Tibial nerve (tissue), 4 donors: ENCODE data around the gene KRT9. TPM values are rescaled to one million over a fixed set of nuclear protein-coding genes. Genes with fewer than 3 reads are reported as not detected.

Experiments used
- DNase-seq, 2 donors: peaks; one replicate each; pipeline ENCODE4 v3.0.0-alpha.2; 2019; ENCODE audit warnings: low spot score in 2 of 2
- H3K27ac ChIP-seq, 4 donors: fragments of 200-600 bp; sonication (generic) in 3 of 4; one replicate each; pipeline ENCODE4 v1.5.1; 2017 to 2019; ENCODE audit warnings: mild to moderate bottlenecking in 1 of 4
- H3K27me3 ChIP-seq, 2 donors: fragments of 200-600 bp; sonication (generic) in 1 of 2; one replicate each; pipeline versions ENCODE4 v1.5.1 to v1.6.0; 2017 to 2019
- H3K36me3 ChIP-seq, 3 donors: fragments of 200-600 bp; sonication (generic); one replicate each; pipeline ENCODE4 v1.5.1; 2018 to 2019
- H3K4me1 ChIP-seq, 4 donors: fragments of 200-600 bp; sonication (generic) in 3 of 4; one replicate each; pipeline ENCODE4 v1.5.1; 2017 to 2019
- H3K4me3 ChIP-seq, 4 donors: fragments of 200-600 bp; sonication (generic) in 3 of 4; one replicate each; pipeline ENCODE4 v1.5.1; 2017 to 2019; ENCODE audit warnings: mild to moderate bottlenecking in 1 of 4, moderate library complexity in 1 of 4
- H3K9me3 ChIP-seq, 4 donors: fragments of 200-600 bp; sonication (generic) in 3 of 4; one replicate each; pipeline ENCODE4 v1.5.1; 2017 to 2019
- CTCF ChIP-seq, 5 experiments: fragments of 200-600 bp in 3 of 5; fragments of 450-650 bp in 2 of 5; sonication (generic) in 3 of 5; IDR thresholded peaks; one replicate each; pipeline ENCODE4 v1.5.1; 2016 to 2019; ENCODE audit warnings: antibody characterized with exemption in 5 of 5, mild to moderate bottlenecking in 3 of 5, moderate library complexity in 2 of 5
- EP300 ChIP-seq, 2 donors: sonication (generic); formaldehyde crosslinking; IDR thresholded peaks; one replicate each; pipeline ENCODE4 v1.6.1; 2017; ENCODE audit warnings: antibody characterized with exemption in 2 of 2, mild to moderate bottlenecking in 1 of 2
- POLR2A ChIP-seq, 2 donors: fragments of 450-650 bp; IDR thresholded peaks; one replicate each; pipeline ENCODE4 v1.6.1; 2017; ENCODE audit warnings: antibody characterized with exemption in 2 of 2, mild to moderate bottlenecking in 2 of 2, moderate library complexity in 2 of 2
- WGBS, 2 donors: methylation state at CpG; one replicate each; pipeline ENCODE4 v1.1.5; 2018; 5-methylcytosine and 5-hydroxymethylcytosine counted together
- total RNA-seq, 4 donors: library from RNA; depleted of rRNA; stranded (reverse); fragments of >200 nt; gene quantifications; one replicate each; pipeline ENCODE4 v1.1.0, GENCODE V29; 2016

The KRT9 gene
- total RNA-seq, 4 donors from 2014 or later = not detected

- peaks cover 0 to 49% of the 10 kb centered on the region in 2 donors for H3K27me3 ChIP-seq
- no peak overlapping the region for H3K4me3 ChIP-seq
- no peak for DNase-seq
- no peaks in the 10 kb centered on the region for H3K9me3 ChIP-seq
- H3K4me1 ChIP-seq = peaks cover 0 to 47% (median 7%) of the 10 kb centered on the region in 4 donors
- H3K36me3 ChIP-seq = no peaks in the 10 kb centered on the region
- H3K27ac ChIP-seq = peak overlapping the region in 3 of 4 donors; percentile 62 to 74 (median 72)
- TF ChIP-seq CTCF (IDR thresholded peaks at IDR 0.05) (no peak), EP300 (IDR thresholded peaks at IDR 0.05) (peak in 1 of 2 donors; percentile 52), POLR2A (IDR thresholded peaks at IDR 0.05) (no peak)
- WGBS, 2 donors = 66 to 71% methylated on average over 8 of the region's 8 CpGs
Observed at GRCh38 chr17:41530062-41531048, 41.5 kb downstream of the KRT9 start.

- H3K4me1 ChIP-seq = peaks cover 0 to 47% (median 7%) of the 10 kb centered on the region in 4 donors
- TF ChIP-seq POLR2A (IDR thresholded peaks at IDR 0.05) (no peak), EP300 (IDR thresholded peaks at IDR 0.05) (no peak), CTCF (IDR thresholded peaks at IDR 0.05) (no peak)
- H3K9me3 ChIP-seq = no peaks in the 10 kb centered on the region
- H3K27me3 ChIP-seq = peaks cover 0 to 49% of the 10 kb centered on the region in 2 donors
- peak overlapping the region in 3 of 4 donors; percentile 62 to 74 (median 72) for H3K27ac ChIP-seq
- no peak for DNase-seq
- H3K36me3 ChIP-seq = no peaks in the 10 kb centered on the region
- 71 to 78% methylated on average over 5 of the region's 5 CpGs for WGBS, 2 donors
- no peak overlapping the region for H3K4me3 ChIP-seq
Observed at GRCh38 chr17:41529491-41529915, 42.4 kb downstream of the KRT9 start.

- Histone ChIP-seq H3K27ac (peak overlapping the region in 3 of 4 donors; percentile 72 to 80 (median 74)), H3K4me3 (peak overlapping the region in 1 of 4 donors; percentile 50), H3K4me1 (peaks cover 0 to 47% (median 7%) of the 10 kb centered on the region in 4 donors), H3K36me3 (no peaks in the 10 kb centered on the region), H3K27me3 (peaks cover 0 to 49% of the 10 kb centered on the region in 2 donors), H3K9me3 (no peaks in the 10 kb centered on the region)
- no peak for TF ChIP-seq POLR2A (IDR thresholded peaks at IDR 0.05)
- TF ChIP-seq EP300 (IDR thresholded peaks at IDR 0.05) = no peak
- TF ChIP-seq CTCF (IDR thresholded peaks at IDR 0.05) = no peak
- 69 to 86% methylated on average over 10 of the region's 10 CpGs for WGBS, 2 donors
- no peak for DNase-seq
Observed at GRCh38 chr17:41528959-41529353, 42.9 kb downstream of the KRT9 start.

GRCh38 chr17:41527063-41528023 is 44.5 kb downstream of the KRT9 start:
- Histone ChIP-seq H3K27ac (peak overlapping the region; percentile 23 to 80 (median 73)), H3K4me3 (peak overlapping the region; percentile 35 to 50 (median 44)), H3K9me3 (no peaks in the 10 kb centered on the region), H3K4me1 (peaks cover 0 to 47% (median 7%) of the 10 kb centered on the region in 4 donors), H3K27me3 (peaks cover 0 to 49% of the 10 kb centered on the region in 2 donors), H3K36me3 (no peaks in the 10 kb centered on the region)
- TF ChIP-seq POLR2A (IDR thresholded peaks at IDR 0.05) (no peak), CTCF (IDR thresholded peaks at IDR 0.05) (no peak), EP300 (IDR thresholded peaks at IDR 0.05) (no peak)
- DNase-seq = no peak
- 16 to 19% methylated on average over 42 to 48 of the region's 62 CpGs for WGBS, 2 donors
